GM21825 (cell line): ENCODE results near the gene MEIKIN.

ENCODE experiments used
- ATAC-seq: cut with Tn5 transposase; IDR thresholded peaks from one replicate; pipeline ENCODE4 v1.9.1; 2021; ENCODE audit warnings: mild to moderate bottlenecking, moderate library complexity; ENCODE audit not compliant: unreplicated experiment

Gene MEIKIN

GRCh38 chr5:131945551-131946168 lies at the start of gene MEIKIN:
Gene MEIKIN, minus strand, starts transcription at chr5:131945663. Its CDS starts 158 bp downstream, at chr5:131945505.
- no peak for ATAC-seq

DNA sequence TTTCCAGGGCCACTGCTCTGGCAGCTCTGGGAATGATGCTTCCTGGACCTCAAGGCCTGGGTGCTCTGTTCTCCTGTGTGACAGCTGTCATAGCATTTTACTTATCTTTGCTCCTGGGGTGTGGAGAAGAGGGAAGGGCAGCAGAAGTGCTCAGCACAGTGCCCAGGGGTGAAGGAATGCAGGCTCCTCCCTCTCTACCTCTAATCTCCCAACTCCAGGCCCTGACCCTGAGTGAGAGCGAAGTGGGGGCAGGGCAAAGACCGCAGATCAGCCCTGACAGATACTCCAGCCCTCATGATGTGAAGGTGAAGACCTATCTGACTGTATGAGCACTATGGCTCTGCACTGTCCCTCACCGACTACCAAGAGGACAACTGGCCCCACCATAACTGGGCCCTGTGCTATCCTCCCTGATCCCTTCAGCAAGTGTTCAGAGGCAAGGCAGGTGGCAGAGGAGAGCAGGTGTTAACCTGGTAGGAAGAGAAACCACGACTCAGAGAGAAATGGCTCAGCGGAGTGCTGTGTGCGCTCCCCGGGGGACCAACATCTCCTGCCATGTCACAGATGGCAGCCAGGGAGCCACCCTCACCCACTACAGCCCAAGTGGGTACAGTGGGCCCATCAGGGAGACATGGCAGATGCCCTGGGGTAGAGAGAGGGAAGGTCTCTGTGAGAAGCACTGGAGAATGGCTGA lies 49.2 kb upstream of the MEIKIN start:
- no peak for ATAC-seq

GRCh38 chr5:131994090-131994489 lies 48.6 kb upstream of the MEIKIN start:
- no peak for ATAC-seq

DNA sequence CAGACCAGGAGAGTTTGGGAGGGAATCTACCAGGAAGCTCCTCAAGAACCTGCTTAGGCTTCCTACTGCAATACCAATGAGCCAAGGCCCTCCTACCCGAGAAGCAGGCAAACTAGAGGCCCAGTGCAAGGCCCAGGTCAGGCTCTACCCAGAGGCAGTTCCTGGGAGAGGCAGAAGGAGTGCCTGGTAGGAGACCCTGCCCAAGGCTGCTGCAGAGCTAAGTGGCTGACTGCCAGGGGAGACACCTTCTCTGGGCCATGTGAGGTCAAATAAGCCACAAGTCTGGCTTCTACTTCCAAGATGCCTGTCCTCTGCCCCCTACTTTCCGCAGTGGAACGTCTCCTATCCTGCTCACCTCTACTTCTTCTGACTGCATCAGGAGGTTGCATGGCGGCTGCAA lies 48.2 kb upstream of the MEIKIN start:
- no peak for ATAC-seq

DNA sequence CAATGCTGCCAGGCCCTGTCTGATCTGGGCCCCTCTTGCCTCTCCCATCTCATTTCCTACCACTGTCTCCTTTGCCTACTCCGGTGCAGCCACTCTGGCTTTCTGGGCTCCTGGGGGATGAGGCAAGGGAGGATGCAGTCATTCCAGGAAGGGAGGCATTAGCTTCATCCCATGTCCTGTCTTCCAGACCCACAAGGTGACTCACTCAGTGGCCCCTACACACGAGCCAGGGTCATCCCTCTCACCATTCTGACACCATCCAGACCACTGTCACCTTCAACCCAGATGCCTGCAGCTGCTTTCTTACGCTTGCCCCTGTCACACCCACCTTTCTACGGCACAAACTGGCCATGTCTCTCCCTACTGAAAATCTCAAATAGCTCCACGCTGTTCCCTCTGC lies 46.9 kb upstream of the MEIKIN start:
- ATAC-seq = no peak

DNA sequence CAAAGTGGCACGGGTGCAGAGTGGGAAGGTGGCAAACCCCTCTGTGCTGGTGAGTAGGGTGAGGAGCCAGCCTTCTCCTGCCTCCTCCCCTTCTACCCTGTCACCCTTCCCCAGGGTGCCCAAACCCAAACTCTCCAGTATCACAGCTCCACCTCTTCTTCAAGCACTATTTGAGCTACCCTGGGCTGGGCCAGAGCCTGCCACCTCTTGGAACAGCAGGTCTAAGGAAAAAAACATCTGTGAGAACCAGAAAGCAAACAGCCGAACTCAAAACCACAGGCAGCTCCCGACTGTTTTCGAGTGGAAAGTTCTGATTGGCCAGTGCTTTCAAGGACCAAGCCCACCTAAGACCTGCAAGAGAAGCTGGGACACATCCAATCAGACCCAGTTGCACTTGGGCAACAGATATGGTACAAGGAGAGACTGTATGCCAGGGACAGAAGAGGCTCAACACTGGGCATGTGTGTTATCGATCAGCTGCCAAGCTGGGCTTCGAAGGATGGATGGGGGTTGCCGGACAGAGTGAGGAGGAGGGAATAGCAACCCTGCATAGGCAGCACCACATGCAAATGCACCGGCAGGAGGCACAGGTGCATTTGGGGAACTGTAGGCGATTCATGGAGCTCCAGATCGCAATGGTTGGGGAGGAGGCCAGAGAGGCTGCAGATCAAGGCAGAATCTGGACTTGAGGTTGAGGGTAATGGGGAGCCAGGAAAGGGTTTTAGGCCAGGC lies 46.3 kb upstream of the MEIKIN start:
- no peak for ATAC-seq

GRCh38 chr5:131990716-131991115 lies 45.3 kb upstream of the MEIKIN start:
- ATAC-seq = no peak

- no peak for ATAC-seq
These were observed 43.1 kb upstream of the MEIKIN start for GRCh38 chr5:131988601-131989000.

DNA sequence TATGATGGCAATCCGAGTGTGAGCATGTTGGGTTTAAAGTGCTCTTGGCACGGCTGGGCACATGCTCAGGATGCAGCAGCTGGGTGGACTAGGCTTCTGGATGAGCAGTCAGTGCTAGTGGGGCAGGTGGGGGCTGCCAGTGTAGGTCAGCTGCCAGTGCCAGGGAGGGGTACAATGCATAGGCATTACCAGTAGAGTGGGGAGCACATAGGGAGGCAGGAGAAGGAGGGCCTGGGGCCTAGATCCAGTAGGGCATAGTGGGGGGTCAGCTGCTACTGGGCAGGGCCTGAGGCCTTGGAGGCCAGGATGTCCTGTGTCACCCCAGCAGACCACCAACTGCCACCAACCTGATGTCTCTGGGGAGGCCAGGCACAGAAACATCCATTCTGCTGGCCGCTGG lies 41.8 kb upstream of the MEIKIN start:
- no peak for ATAC-seq

DNA sequence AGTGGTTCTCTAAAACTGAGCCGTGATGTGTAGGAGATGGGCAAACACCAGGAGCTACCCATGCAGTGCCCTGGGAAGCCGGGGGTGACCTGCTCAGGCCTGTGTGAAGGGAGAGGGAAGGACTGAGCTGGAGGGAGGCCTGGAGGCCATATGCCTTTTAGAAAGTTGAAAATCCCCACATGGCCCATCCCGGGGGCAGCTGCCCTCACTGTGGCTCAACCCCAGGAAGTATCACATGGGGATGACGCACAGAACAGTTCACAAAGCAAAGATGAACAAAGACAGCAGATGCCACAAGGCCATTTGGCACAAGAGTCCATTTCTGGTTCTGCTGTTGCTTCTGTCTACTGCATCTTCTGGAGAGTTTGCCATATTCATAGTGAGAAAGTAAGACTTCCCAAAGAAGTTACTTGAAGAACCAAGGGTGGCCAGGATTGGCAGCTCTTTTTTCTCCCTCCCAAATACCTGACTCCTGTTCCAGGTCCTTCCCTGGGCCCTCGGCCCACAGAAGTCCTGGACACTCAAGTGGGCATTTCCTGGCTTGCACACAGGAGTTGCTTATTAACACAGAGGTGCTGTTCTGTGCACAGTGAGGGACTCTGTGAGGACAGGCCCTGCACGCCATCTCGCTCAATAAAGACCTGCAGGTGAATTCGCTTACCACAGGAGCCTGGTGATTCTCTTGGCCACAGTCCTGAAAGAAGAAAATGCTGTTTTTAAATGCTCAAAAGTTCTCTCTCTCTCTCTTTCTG lies 40.9 kb upstream of the MEIKIN start:
- ATAC-seq = no peak

GRCh38 chr5:131984956-131985665 lies 39.6 kb upstream of the MEIKIN start:
- ATAC-seq = no peak

DNA sequence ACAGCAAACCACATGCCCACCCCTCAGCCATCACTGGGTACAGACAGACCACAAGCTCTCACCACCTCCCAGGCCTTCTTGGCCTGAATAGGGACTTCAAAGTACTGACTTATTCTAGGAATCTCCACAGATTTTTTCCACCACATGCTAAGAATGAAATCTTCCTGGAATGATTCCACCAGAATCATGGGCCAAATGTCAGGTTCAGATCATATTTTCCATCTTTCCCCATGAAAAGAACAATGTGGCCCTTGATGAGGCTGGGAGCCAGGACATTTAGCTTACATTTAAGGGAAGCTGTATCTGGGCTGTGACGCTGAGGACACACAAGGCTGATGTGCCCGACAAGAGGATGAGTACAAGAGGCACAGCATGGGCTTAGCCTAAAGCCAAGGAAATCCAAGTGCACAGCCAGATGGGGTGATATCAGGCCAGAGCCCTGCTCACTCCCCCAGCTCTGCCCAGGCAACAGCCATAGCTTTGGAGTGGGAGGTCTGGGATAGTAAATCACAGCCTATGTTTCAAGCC lies 37.8 kb upstream of the MEIKIN start:
- no peak for ATAC-seq

DNA sequence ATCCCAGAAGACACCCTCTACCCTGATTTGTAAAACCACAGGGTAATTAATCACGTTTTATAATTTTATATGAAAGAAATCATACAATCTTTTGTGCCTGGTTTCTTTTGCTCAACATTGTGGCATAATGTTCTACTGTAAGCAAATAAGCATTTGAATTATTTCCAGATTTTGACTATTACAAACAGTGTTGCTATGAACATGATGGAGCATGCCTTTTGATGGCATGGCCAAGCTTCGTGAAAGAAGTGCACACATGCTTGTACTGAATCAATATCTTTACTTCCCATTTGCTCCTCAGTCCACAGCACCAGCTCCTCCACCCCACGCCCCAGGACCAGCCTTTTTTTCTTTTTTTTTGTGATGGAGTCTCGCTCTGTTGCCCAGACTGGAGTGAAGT lies 36.1 kb upstream of the MEIKIN start:
- no peak for ATAC-seq

DNA sequence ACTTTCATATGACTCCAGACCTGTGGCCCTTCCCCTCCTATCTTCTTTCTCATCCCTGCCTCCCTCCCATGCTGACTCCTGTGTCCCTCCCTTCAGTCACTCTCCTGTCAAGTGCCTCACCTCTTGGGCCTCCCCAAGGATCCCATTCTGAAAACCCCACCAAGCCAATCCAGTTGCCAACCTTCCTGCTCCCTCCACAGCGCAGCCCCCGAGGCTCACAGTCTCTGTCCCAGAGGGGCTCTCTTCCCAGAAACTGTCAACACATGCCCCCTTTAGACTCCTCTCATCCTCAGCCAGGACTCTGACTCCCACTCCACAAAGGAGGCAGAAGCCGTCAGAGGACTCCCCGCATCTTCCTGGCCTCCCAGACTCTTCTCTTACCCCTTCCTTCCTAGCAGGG lies 35.2 kb upstream of the MEIKIN start:
- ATAC-seq = no peak

- no peak for ATAC-seq
These were observed 34.4 kb upstream of the MEIKIN start for GRCh38 chr5:131979816-131980215.

GRCh38 chr5:131977212-131977604 lies 31.7 kb upstream of the MEIKIN start:
- ATAC-seq = no peak

- ATAC-seq = no peak
These were observed 31.1 kb upstream of the MEIKIN start for GRCh38 chr5:131976414-131977211.

DNA sequence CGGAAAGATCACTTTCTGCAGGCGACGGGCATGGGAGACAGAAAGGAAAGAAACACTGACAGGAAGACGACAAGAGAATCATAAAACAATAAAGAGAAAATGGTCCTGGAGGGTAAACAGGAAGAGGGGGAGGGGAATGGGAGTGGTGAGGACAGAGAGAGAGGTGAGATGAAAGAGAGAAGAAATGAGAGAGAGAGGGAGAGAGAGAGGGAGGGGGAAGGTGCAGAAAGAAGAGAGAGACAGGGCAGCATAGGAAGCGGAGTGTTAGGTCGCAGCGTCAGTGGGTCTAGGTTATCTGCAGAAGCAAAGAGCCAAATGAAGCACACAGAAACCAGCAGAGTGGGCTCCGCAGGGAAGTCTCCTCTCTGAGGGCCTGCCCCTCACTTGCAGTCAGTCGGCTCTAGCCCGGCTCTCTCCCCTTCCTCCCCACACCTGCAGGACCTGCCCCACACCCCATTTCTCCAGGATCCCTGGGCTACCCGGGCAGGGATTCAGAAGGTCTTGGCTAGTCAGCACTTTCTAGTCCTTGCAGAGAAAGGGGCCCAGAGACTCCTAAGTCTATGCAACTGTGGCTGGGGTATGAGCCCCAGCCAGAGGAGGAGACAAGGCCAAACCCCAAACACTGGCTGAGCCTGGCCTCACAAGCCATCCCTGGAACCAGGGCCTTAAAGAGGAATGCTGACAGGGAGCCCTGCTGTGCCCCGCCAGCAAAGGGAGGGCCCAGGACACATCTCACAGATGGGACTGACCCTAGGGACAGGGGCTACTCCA lies 29.7 kb upstream of the MEIKIN start:
- no peak for ATAC-seq

GRCh38 chr5:131974622-131974955 lies 29.1 kb upstream of the MEIKIN start:
- ATAC-seq = no peak
